ENCODE results near the gene DEFB124.
"Not testable (repeated sequence)": the region's sequence is repeated elsewhere in the genome, so short reads cannot be mapped to it uniquely, and the experiment has no call there.

Gene DEFB124

DNA sequence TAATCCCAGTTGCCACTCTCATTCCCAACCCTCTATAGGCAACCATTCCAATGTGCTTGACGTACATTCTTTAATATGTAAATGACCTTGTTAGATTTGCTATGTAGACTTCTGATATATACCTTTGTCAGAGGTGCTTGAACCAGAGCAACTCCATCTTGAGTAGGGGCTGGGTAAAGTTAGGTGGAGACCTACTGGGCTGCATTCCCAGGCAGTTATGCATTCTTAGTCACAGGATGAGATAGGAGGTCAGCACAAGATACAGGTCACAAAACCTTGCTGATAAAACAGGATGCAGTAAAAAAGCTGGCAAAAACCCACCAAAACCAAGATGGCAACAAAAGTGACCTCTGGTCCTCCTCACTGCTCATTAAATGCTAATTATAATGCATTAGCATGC is 31.0 kb upstream of the DEFB124 start:
- Histone ChIP-seq H3K27me3 (ENCODE audit: low read depth, low read length) (peaks cover 17% of the 10 kb centered on the region), H3K79me2 (ENCODE audit: low read length) (no peaks in the 10 kb centered on the region), H3K4me1 (ENCODE audit: low read length) (no peaks in the 10 kb centered on the region), H3K4me3 (ENCODE audit: low read length) (no peak overlapping the region), H3K9ac (ENCODE audit: low read length) (no peak overlapping the region), H2AFZ (ENCODE audit: low read depth, low read length) (no peak overlapping the region), H3K9me3 (ENCODE audit: insufficient read depth, low read length) (no peaks in the 10 kb centered on the region), H3K27ac (ENCODE audit: low read length) (no peak overlapping the region), H3K4me2 (ENCODE audit: low read length) (no peak overlapping the region), H4K20me1 (ENCODE audit: insufficient read depth, low read length) (no peaks in the 10 kb centered on the region), H3K36me3 (replicated peaks; ENCODE audit: low read depth, low read length) (no peaks in the 10 kb centered on the region)
- TF ChIP-seq CTCF (IDR thresholded peaks at IDR 0.05; ENCODE audit: low read depth, low read length) = no peak
- TF ChIP-seq EZH2phosphoT487 (IDR thresholded peaks at IDR 0.05; ENCODE audit: low read depth) = no peak

GRCh38 chr20:31502884-31503673 is 28.2 kb upstream of the DEFB124 start:
- Histone ChIP-seq H3K4me2 (ENCODE audit: low read length) (peak overlapping the region; percentile 38), H3K27me3 (ENCODE audit: low read depth, low read length) (peaks cover 13% of the 10 kb centered on the region), H2AFZ (ENCODE audit: low read depth, low read length) (peak overlapping the region; percentile 81)
- peak; percentile 95 for TF ChIP-seq CTCF (IDR thresholded peaks at IDR 0.05; ENCODE audit: low read depth, low read length)
- not testable (repeated sequence) for H3K9ac ChIP-seq (ENCODE audit: low read length); H3K36me3 ChIP-seq (replicated peaks; ENCODE audit: low read depth, low read length); H3K27ac ChIP-seq (ENCODE audit: low read length); H3K9me3 ChIP-seq (ENCODE audit: insufficient read depth, low read length); H3K79me2 ChIP-seq (ENCODE audit: low read length); H4K20me1 ChIP-seq (ENCODE audit: insufficient read depth, low read length); H3K4me1 ChIP-seq (ENCODE audit: low read length); H3K4me3 ChIP-seq (ENCODE audit: low read length)

DNA sequence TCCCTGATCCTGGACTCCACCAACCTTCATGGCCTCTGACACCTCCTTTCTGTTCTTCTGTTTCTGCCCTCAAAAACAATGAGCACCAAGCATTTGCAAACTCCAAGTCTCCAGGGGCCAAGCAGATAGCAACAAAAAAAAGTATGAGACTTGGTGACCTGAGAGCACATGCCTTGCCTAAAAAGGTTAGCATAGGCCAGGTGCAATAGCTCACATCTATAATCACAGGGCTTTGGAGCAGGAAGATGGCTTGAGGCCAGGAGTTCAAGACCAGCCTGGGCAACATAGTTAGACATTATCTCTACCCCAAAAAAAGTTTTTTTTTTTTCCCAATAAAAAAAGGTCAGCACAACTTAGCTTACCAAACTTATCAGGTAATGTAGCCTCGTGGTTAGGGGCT is 25.6 kb upstream of the DEFB124 start:
- TF ChIP-seq CTCF (IDR thresholded peaks at IDR 0.05; ENCODE audit: low read depth, low read length) (no peak), EZH2phosphoT487 (IDR thresholded peaks at IDR 0.05; ENCODE audit: low read depth) (no peak)
- H3K4me2 ChIP-seq (ENCODE audit: low read length) = no peak overlapping the region
- H3K4me3 ChIP-seq (ENCODE audit: low read length) = no peak overlapping the region
- H4K20me1 ChIP-seq (ENCODE audit: insufficient read depth, low read length) = no peaks in the 10 kb centered on the region
- H3K27me3 ChIP-seq (ENCODE audit: low read depth, low read length) = peaks cover 26% of the 10 kb centered on the region
- no peaks in the 10 kb centered on the region for H3K79me2 ChIP-seq (ENCODE audit: low read length)
- no peaks in the 10 kb centered on the region for H3K9me3 ChIP-seq (ENCODE audit: insufficient read depth, low read length)
- no peak overlapping the region for H2AFZ ChIP-seq (ENCODE audit: low read depth, low read length)
- no peaks in the 10 kb centered on the region for H3K4me1 ChIP-seq (ENCODE audit: low read length)
- no peak overlapping the region for H3K27ac ChIP-seq (ENCODE audit: low read length)
- H3K9ac ChIP-seq (ENCODE audit: low read length) = no peak overlapping the region
- no peaks in the 10 kb centered on the region for H3K36me3 ChIP-seq (replicated peaks; ENCODE audit: low read depth, low read length)

DNA sequence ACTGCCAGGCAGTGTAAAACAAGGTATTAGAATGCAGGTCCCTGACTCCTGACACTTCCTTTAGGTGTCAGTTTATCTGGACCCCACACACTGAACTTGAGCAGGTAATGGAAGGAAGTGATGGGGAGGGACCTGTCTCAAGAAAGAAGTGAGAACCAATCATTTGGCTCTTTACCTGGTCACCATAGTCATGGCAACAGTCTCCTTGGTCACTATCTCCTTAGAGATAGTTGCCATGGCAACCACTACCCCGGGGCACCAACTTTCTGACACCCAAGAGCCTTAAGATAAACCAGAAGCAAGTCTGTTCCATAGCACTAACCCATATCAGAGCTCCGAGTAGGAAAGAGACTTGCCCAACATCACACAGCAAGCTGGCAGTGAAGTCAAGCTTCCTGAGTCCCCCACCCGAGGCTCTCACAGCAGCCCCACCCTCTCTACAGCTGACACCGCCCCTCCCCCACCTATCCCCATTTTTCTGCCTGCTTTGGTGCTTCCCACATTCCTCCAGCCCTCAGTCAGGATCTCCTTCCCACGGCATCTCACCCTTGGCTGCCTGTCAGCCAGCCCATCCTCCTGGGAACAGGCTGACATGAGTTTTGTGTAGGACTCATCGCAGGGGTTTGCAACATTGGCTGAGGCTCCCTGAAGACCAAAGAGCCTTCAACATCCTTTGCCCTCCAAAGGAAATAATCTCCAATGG is 23.1 kb upstream of the DEFB124 start:
- H3K4me3 ChIP-seq (ENCODE audit: low read length) = no peak overlapping the region
- TF ChIP-seq CTCF (IDR thresholded peaks at IDR 0.05; ENCODE audit: low read depth, low read length) (no peak), EZH2phosphoT487 (IDR thresholded peaks at IDR 0.05; ENCODE audit: low read depth) (no peak)
- H4K20me1 ChIP-seq (ENCODE audit: insufficient read depth, low read length) = no peaks in the 10 kb centered on the region
- H3K27ac ChIP-seq (ENCODE audit: low read length) = no peak overlapping the region
- H3K27me3 ChIP-seq (ENCODE audit: low read depth, low read length) = peaks cover 22% of the 10 kb centered on the region
- no peaks in the 10 kb centered on the region for H3K4me1 ChIP-seq (ENCODE audit: low read length)
- H3K79me2 ChIP-seq (ENCODE audit: low read length) = no peaks in the 10 kb centered on the region
- no peak overlapping the region for H2AFZ ChIP-seq (ENCODE audit: low read depth, low read length)
- no peak overlapping the region for H3K4me2 ChIP-seq (ENCODE audit: low read length)
- no peaks in the 10 kb centered on the region for H3K9me3 ChIP-seq (ENCODE audit: insufficient read depth, low read length)
- no peaks in the 10 kb centered on the region for H3K36me3 ChIP-seq (replicated peaks; ENCODE audit: low read depth, low read length)
- no peak overlapping the region for H3K9ac ChIP-seq (ENCODE audit: low read length)
